RPMI7951 (cell line): Measurements from ENCODE around the gene RNASE13. TPM values are rescaled to one million over a fixed set of nuclear protein-coding genes. Genes with fewer than 3 reads are reported as not detected.
A peak's percentile ranks its signal among the peaks of the same experiment; 100 is the strongest.

Source experiments
- DNase-seq: peaks from one replicate; pipeline ENCODE4 v3.0.0-alpha.2; 2012; ENCODE audit warnings: low read depth
- total RNA-seq: library from RNA; depleted of rRNA; stranded (reverse); fragments of >200 nt; shearing (Covaris generic); gene quantifications from 2 replicates; pipeline ENCODE4 v1.2.3, GENCODE V29; 2014

The RNASE13 gene
- total RNA-seq, 1 experiment from 2014 or later, result not detected

GRCh38 chr14:21042918-21043317 lies 8.3 kb upstream of the RNASE13 start:
- DNase-seq, result peak; percentile 25

- peak; percentile 79 for DNase-seq
Observed at GRCh38 chr14:21041676-21042433, 7.2 kb upstream of the RNASE13 start, which contains the start of gene RNASE7. RNASE7 (plus strand) TSS chr14:21042362; CDS start chr14:21042993, 631 bp downstream.

GRCh38 chr14:21040941-21041340 lies 6.3 kb upstream of the RNASE13 start:
- DNase-seq, result peak; percentile 10

GRCh38 chr14:21040370-21040925 lies 5.8 kb upstream of the RNASE13 start:
- no peak for DNase-seq

- DNase-seq, result peak; percentile 53
Observed at GRCh38 chr14:21039585-21040369, 5.2 kb upstream of the RNASE13 start.

GRCh38 chr14:21038441-21039422 lies 4.1 kb upstream of the RNASE13 start:
- DNase-seq, result peak; percentile 47

- DNase-seq, result no peak
Observed at GRCh38 chr14:21037156-21037555, 2.5 kb upstream of the RNASE13 start.

GRCh38 chr14:21036751-21037150 lies 2.1 kb upstream of the RNASE13 start:
- DNase-seq, result peak; percentile 32

GRCh38 chr14:21033133-21033698 lies 1.4 kb downstream of the RNASE13 start:
- no peak for DNase-seq

- DNase-seq, result no peak
Observed at GRCh38 chr14:21032326-21033132, 2.1 kb downstream of the RNASE13 start.

- DNase-seq, result no peak
Observed at GRCh38 chr14:21030531-21030930, 4.1 kb downstream of the RNASE13 start.

GRCh38 chr14:21029917-21030316 lies 4.7 kb downstream of the RNASE13 start, which contains the start of gene TPPP2:
TPPP2 (plus strand) TSS chr14:21030217; CDS start chr14:21030582, 365 bp downstream.
- DNase-seq, result no peak

GRCh38 chr14:21026988-21027315 lies 7.7 kb downstream of the RNASE13 start:
- DNase-seq, result no peak

- DNase-seq, result no peak
Observed at GRCh38 chr14:21026274-21026987, 8.2 kb downstream of the RNASE13 start.

- DNase-seq, result no peak
Observed at GRCh38 chr14:21025371-21026273, 9.0 kb downstream of the RNASE13 start.

- peak; percentile 26 for DNase-seq
Observed at GRCh38 chr14:21024585-21025370, 9.8 kb downstream of the RNASE13 start, which contains the start of gene NDRG2. NDRG2 (minus strand) TSS chr14:21025061; CDS start chr14:21023315, 1,746 bp downstream.

GRCh38 chr14:21023817-21024584 lies 10.6 kb downstream of the RNASE13 start:
- DNase-seq, result no peak
